ENCODE results near the gene RBM43.
"Not testable (repeated sequence)": the region's sequence is repeated elsewhere in the genome, so short reads cannot be mapped to it uniquely, and the experiment has no call there.

Gene RBM43

DNA sequence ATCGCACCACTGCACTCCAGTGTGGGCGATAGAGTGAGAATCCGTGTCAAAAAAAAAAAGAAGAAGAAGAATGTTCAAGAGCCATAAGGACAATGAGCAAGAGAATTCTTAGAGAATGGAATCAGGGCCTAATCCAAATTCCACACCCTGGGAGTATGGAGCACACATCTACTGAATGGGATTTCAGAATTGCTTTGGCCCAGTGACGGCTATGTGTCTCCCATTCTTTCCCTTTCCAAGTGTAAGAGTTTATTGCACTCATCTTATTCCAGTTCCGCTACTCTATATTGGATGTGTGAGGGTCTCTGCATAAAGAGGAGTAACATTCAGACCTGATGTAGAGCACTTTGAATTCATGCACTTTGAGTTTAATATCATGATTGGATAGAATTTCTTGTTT lies 5.9 kb upstream of the RBM43 start:
- no peak for DNase-seq

DNA sequence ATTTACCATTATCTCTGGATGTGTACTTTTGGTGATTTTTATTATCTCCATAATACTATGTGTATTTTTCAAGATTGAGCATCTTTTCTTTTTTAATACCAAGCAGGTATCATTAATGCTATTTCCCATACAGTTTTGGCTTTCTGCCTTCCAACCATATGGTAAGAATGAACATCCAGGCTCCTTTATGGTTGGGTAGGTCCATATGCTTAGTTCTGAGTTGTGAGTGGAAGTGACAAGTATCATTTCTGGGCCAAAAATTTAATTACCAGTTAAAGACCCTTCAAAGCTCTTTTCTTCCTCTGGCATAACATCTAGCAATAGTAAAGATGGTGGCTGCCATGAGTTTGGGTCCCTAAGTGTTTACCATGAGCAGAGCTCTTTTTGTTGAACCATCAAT lies 4.3 kb upstream of the RBM43 start:
- no peak for DNase-seq

- no peak for DNase-seq
Observed at GRCh38 chr2:151264157-151264825, 2.6 kb upstream of the RBM43 start.

DNA sequence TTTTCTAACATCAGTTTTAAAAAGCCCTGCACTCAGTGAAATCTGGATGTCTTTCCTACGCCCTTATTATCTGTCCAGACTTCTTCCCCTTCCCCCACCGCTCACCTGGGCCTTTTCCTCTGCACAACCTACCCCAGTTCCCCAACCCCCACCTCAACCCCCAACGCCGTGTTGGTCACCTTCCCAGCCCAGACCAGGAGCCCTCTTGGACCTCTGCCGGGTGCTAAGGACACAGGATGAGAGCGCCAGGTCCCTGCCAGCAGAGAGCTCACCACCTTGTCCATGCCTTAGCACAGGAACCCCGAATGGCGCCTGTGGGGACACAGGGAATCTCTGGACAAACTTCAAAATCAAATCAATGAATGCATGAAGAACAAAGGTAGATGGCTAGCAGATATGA lies 966 bp upstream of the RBM43 start:
- no peak for DNase-seq

DNA sequence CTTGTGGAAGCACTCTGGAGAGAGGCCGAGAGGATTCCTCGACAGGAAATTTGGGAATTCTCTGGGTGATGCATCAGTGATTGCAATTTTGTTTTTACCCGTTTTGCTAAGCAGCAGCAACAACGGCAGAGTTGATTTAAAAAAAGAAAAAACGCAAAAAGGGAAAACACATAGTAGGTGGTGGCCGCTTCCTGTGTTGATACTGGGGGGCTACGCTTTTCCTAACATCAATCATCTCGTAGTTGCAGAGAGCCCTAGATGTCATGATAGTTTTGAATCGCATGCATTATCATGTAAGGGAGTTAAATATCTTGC lies 271 bp upstream of the RBM43 start:
- DNase-seq, result no peak

GRCh38 chr2:151260573-151261230 lies 961 bp downstream of the RBM43 start:
- DNase-seq, result peak; percentile 46

GRCh38 chr2:151258121-151258520 lies 3.5 kb downstream of the RBM43 start:
- peak; percentile 81 for DNase-seq

DNA sequence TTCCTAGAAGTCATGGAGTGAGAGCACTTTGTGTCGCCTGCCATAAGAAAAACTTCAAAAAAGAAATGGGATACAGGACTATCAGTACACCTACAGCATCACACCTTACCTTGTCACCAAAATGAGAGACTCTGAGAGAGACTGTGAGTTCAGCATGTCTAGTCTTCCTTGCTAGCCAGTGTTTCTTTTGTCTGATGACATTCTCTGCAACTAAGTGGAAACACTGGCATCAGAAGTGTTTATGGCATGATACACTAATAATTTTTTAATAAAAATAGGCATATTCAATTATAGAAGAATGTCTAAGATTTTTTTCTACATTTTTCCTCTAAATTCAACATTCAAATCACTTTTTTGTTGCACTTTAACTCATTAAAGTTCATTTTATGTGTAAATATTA lies 9.0 kb downstream of the RBM43 start:
- DNase-seq, result no peak

GRCh38 chr2:151251012-151251411 lies 10.7 kb downstream of the RBM43 start:
- DNase-seq, result peak; percentile 79

DNA sequence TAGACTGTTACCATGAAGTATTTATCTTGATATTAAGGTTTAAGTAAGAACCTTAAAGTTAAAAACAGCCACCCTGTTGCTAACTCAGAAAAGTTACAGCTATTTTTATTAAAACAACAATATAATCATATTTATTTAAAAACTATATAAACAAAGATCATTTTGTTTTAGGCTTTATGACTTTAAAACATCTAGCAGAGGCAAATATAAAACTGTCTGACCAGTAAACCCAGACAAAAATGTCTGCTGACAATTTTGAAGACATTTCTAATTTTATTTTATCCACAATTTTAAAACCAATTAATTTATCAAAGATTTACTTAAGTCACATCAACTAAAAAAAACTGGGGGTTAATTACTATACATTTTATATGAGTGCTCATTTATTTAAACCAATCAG lies 14.2 kb downstream of the RBM43 start:
- DNase-seq, result no peak

- no peak for DNase-seq
Observed at GRCh38 chr2:151246152-151246551, 15.5 kb downstream of the RBM43 start.

- DNase-seq, result no peak
Observed at GRCh38 chr2:151243468-151243867, 18.2 kb downstream of the RBM43 start.

DNA sequence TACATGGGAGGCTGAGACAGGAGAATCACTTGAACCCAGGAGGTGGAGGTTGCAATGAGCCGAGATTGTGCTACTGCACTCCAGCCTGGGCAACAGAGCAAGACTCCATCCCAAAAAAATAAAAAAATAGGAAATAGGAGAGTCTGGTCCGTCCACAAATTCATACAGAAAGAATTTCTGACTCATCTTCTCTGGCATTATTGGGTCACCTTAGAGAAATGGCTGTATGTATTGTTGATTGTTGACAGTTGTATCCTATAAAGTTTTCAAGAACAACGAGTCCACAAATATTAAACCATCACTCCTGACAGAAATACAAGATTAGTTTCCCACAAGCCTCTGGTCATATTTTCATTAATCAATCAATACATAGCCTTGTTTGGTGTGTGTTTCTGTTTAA lies 20.4 kb downstream of the RBM43 start:
- peak; percentile 64 for DNase-seq

- DNase-seq, result no peak
Observed at GRCh38 chr2:151240433-151240832, 21.2 kb downstream of the RBM43 start.

DNA sequence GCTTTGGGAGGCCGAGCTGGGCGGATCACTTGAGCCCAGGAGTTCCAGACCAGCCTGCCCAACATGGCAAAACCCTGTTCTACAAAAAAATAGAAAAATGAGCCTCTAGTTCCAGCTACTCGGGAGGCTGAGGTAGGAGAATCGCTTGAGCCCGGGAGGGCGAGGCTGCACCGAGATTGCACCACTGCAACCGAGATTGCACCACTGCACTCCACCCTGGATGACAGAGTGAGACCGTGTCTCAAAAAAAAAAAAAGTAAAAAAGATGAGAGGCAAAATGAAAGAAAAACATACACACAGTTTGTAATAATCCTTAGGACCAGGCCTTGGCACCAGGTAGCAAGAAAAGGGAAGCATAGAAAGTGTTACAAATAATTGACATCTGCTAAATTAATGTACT lies 22.0 kb downstream of the RBM43 start:
- DNase-seq, result no peak

DNA sequence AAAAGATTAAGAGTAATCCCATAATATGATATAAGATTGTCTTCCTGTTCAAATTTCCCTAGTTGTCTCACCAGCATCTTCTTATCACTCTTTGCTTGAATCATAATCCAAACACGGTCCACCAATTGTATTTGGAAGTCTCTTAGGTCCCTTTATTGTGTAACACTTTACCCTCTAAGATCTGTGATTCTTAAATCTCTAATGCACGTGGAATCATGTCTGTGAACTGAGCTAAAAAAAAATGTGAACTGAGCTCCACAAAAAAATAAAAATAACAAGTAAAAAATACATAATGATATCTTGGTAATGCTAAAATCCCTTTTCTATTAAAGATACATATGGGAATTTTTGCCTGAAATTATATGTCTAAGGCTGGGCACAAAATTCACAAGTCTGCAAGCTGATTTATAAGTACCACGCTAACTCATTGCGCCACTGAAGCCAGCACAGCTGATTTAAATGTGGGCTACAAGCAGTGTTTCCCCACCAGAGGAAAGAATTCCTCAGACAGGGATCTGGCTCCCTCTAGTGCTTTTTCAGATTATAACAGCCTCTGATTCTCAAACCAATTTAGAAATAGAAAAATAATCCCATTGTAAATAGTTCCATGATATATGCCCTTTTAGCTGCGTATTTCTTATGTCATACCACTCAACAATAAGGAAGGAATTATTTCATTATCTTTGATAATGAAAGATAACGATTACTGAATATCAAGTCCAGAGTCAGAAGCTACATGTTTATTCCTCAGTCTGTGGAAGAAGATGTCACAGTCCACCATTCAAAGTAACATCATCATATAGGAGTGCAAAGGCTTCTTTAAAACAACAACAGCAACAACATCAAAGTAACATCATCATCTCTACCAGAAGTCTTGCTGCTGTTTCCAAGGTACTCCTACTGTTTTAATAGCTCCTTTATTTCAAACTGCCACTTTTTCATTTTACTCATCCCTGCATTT lies 22.9 kb downstream of the RBM43 start:
- peak; percentile 85 for DNase-seq

GRCh38 chr2:151237422-151238025 lies 24.1 kb downstream of the RBM43 start:
- peak; percentile 17 for DNase-seq

GRCh38 chr2:151233760-151234159 lies 27.9 kb downstream of the RBM43 start:
- not testable (repeated sequence) for DNase-seq

- DNase-seq, result not testable (repeated sequence)
Observed at GRCh38 chr2:151233288-151233687, 28.4 kb downstream of the RBM43 start.

GRCh38 chr2:151230627-151231140 lies 31.0 kb downstream of the RBM43 start:
- DNase-seq, result peak; percentile 30

DNA sequence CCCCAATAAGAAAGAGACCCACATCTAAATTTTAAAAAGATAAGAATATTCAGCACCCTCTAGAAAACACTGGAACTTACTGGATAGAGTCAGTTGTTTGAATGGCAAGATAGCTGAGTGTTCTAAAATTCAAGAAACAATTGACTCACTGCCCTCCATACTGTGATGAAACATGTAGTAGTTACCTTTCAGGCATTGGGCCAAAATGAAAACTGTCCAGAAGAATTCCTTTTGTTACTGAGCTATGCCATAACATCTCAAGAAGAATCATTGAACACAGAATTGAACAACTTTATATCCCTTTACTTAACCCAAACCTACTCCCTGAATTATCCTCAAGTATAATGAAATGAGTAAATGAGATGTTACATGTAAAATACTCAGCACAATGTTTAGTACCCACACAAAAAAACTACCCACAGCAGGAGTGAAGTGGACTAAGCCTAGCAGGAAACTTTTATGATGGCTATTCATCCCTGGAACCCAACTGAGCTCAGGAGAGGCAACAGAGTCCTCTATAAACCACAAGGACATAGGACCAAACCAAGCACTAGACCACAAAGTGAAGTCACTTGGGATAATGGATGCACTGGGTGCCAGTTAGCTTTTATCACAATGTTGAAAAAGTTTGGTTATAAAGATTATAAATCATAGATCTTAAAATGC lies 32.7 kb downstream of the RBM43 start:
- no peak for DNase-seq

DNA sequence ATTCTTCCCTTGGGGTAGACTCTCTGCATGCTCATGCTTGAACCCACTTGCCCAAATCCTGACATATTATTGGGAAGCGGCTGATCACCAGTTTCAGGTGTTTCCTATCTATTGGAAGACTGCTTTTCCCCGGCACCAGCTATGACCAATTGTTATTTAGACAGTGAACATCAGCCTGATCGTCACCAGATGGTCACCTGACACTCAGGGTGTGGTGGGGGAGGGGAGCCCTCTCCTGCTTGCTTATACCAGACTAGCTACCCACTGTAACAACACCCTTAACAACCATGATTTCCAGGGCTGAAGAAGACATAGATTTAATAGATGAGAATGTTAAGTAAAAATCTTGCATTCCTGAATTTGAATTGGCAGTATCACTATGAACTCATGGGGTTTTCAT lies 44.3 kb downstream of the RBM43 start:
- no peak for DNase-seq

GRCh38 chr2:151207100-151207499 lies 54.6 kb downstream of the RBM43 start:
- DNase-seq, result no peak
